HCT116 (cell line): ENCODE data around the gene TTLL4. TPM values are rescaled to one million over a fixed set of nuclear protein-coding genes. Genes with fewer than 3 reads are reported as not detected.

Experiments used
- ATAC-seq: fragments of 200-7000 bp; cut with Tn5 transposase; 2 replicates; pipeline ENCODE4 v1.9.1; 2020; ENCODE audit warnings: mild to moderate bottlenecking, moderate library complexity
- BruUV-seq: library from RNA; stranded (reverse); fragments of 400-500 nt; replicated peaks from 2 replicates; lab custom pipeline; 2021; lab: Mats Ljungman, UMichigan
- CTCF ChIA-PET: fragments of 300-600 bp; sonication (Branson Sonifier 250); formaldehyde crosslinking; loops from one replicate; lab custom pipeline; 2021; ENCODE audit warnings: antibody characterized with exemption; lab: Charles Lee
- POLR2A ChIA-PET: fragments of 300-600, 350-600 bp; sonication (Branson Sonifier 250); formaldehyde crosslinking; loops from one replicate; lab custom pipeline; 2021; ENCODE audit warnings: antibody characterized with exemption; lab: Charles Lee
- RAD21 ChIA-PET, 2 experiments: fragments of 300-600 bp; sonication (Branson Sonifier 250); formaldehyde crosslinking; loops; one replicate each; lab custom pipeline; 2023; ENCODE audit warnings: low total read pairs in 2 of 2; ENCODE audit not compliant: uncharacterized antibody in 2 of 2, unreplicated experiment in 2 of 2, low non-redundant PET in 1 of 2; lab: Charles Lee
- DNase-seq: peaks from one replicate; pipeline ENCODE4 v3.0.0-alpha.2; 2010; ENCODE audit warnings: low read depth, low spot score
- H2AFZ ChIP-seq: fragments of 200-600 bp; shearing (Covaris generic), sonication (generic); 2 replicates; pipeline ENCODE4 v1.6.1; 2017; ENCODE audit warnings: low read depth, mixed run types, mixed read lengths, antibody characterized with exemption, low read length; ENCODE audit not compliant: poor library complexity, severe bottlenecking
- H3K27ac ChIP-seq: 2 replicates; pipeline ENCODE4 v1.5.1; 2012; ENCODE audit warnings: low read depth, low read length
- H3K27me3 ChIP-seq: fragments of 200-600 bp; sonication (generic); 2 replicates; pipeline ENCODE4 v1.6.1; 2016; ENCODE audit warnings: mixed run types, low read length, mixed read lengths; ENCODE audit not compliant: insufficient read depth
- H3K36me3 ChIP-seq, 2 experiments: fragments of 200-500 bp in 1 of 2; fragments of 200-600 bp in 1 of 2; sonication (Bioruptor generic) in 1 of 2; sonication (generic) in 1 of 2; 2 replicates each; pipeline versions ENCODE4 v1.5.1 to v1.6.1; 2014 to 2016; ENCODE audit warnings: low read length in 2 of 2, inconsistent platforms in 1 of 2, mixed read lengths in 1 of 2, mixed run types in 1 of 2; ENCODE audit not compliant: insufficient read depth in 2 of 2, control insufficient read depth in 1 of 2
- H3K4me1 ChIP-seq, 2 experiments: fragments of 200-600 bp in 1 of 2; sonication (generic) in 1 of 2; 2 replicates each; pipeline versions ENCODE4 v1.5.1 to v1.6.1; 2012 to 2017; ENCODE audit warnings: low read length in 2 of 2, inconsistent platforms in 1 of 2, mild to moderate bottlenecking in 1 of 2, mixed read lengths in 1 of 2, mixed run types in 1 of 2, moderate library complexity in 1 of 2; ENCODE audit not compliant: insufficient read depth in 2 of 2, control insufficient read depth in 1 of 2
- H3K4me2 ChIP-seq: fragments of 200-600 bp; sonication (generic); 2 replicates; pipeline ENCODE4 v1.6.1; 2017; ENCODE audit warnings: mixed run types, low read length, mixed read lengths
- H3K4me3 ChIP-seq, 2 experiments: fragments of 200-600 bp in 1 of 2; sonication (generic) in 1 of 2; replicated peaks in 1 of 2; 2 replicates each; pipeline ENCODE4 v1.5.1; 2011 to 2016; ENCODE audit warnings: low read length in 2 of 2, control low read depth in 1 of 2, low read depth in 1 of 2, mild to moderate bottlenecking in 1 of 2, mixed read lengths in 1 of 2, mixed run types in 1 of 2
- H3K79me2 ChIP-seq: fragments of 200-600 bp; sonication (generic); 2 replicates; pipeline ENCODE4 v1.6.1; 2017; ENCODE audit warnings: mild to moderate bottlenecking, mixed run types, low read length, moderate library complexity, mixed read lengths; ENCODE audit not compliant: insufficient read depth
- H3K9ac ChIP-seq: fragments of 200-600 bp; sonication (generic); 2 replicates; pipeline ENCODE4 v1.6.1; 2016; ENCODE audit warnings: low read length, mixed read lengths
- H3K9me2 ChIP-seq: fragments of 200-600 bp; sonication (generic), shearing (Covaris generic); 2 replicates; pipeline ENCODE4 v1.6.1; 2017; ENCODE audit warnings: mixed run types, mild to moderate bottlenecking, moderate library complexity; ENCODE audit not compliant: insufficient read depth
- H3K9me3 ChIP-seq, 2 experiments: fragments of 200-500 bp in 1 of 2; fragments of 200-600 bp in 1 of 2; sonication (Bioruptor generic) in 1 of 2; sonication (generic) in 1 of 2; 2 replicates each; pipeline ENCODE4 v1.6.1; 2014 to 2017; ENCODE audit warnings: low read length in 2 of 2, mixed read lengths in 2 of 2, inconsistent platforms in 1 of 2, low read depth in 1 of 2, mild to moderate bottlenecking in 1 of 2, mixed run types in 1 of 2, moderate library complexity in 1 of 2; ENCODE audit not compliant: control insufficient read depth in 1 of 2, insufficient read depth in 1 of 2
- H4K20me1 ChIP-seq: fragments of 200-600 bp; sonication (generic), shearing (Covaris generic); 2 replicates; pipeline ENCODE4 v1.6.1; 2017; ENCODE audit warnings: mixed run types, mild to moderate bottlenecking, moderate library complexity; ENCODE audit not compliant: insufficient read depth
- ATF3 ChIP-seq: IDR thresholded peaks from 2 replicates; pipeline ENCODE4 v1.6.1; 2012
- CEBPB ChIP-seq: IDR thresholded peaks from 2 replicates; pipeline ENCODE4 v1.6.1; 2012; ENCODE audit warnings: low read depth
- CTCF ChIP-seq, 3 experiments: fragments of 200-600 bp in 1 of 3; sonication (generic) in 1 of 3; IDR thresholded peaks in 2 of 3; conservative IDR thresholded peaks in 1 of 3; 2 replicates each; pipeline ENCODE4 v1.5.1; 2012 to 2017; ENCODE audit warnings: low read depth in 2 of 3, low read length in 2 of 3, antibody characterized with exemption in 1 of 3, borderline replicate concordance in 1 of 3, control low read depth in 1 of 3, mild to moderate bottlenecking in 1 of 3, mixed read lengths in 1 of 3, mixed run types in 1 of 3, moderate library complexity in 1 of 3; ENCODE audit not compliant: insufficient read depth in 1 of 3
- EGR1 ChIP-seq: IDR thresholded peaks from 2 replicates; pipeline ENCODE4 v1.6.1; 2012; ENCODE audit warnings: low read depth
- EZH2 ChIP-seq: fragments of 200-600 bp; sonication (generic); IDR thresholded peaks from 2 replicates; pipeline ENCODE4 v1.6.1; 2017; ENCODE audit warnings: antibody characterized with exemption, mixed run types
- JUND ChIP-seq: IDR thresholded peaks from 2 replicates; pipeline ENCODE4 v1.6.1; 2012
- MAX ChIP-seq: IDR thresholded peaks from 2 replicates; pipeline ENCODE4 v1.6.1; 2012
- POLR2A ChIP-seq: IDR thresholded peaks from 2 replicates; pipeline ENCODE4 v1.7.0; 2011; ENCODE audit warnings: borderline replicate concordance; ENCODE audit not compliant: insufficient read depth, insufficient read length; ENCODE audit errors: extremely low read depth
- POLR2AphosphoS5 ChIP-seq: IDR thresholded peaks from 2 replicates; pipeline ENCODE4 v1.6.1; 2011; ENCODE audit warnings: mild to moderate bottlenecking, low read depth, low read length, moderate library complexity
- SIN3A ChIP-seq: IDR thresholded peaks from 2 replicates; pipeline ENCODE4 v1.6.1; 2012; ENCODE audit warnings: low read depth
- SP1 ChIP-seq: IDR thresholded peaks from 2 replicates; pipeline ENCODE4 v1.6.1; 2012; ENCODE audit warnings: low read depth
- TCF7L2 ChIP-seq: IDR thresholded peaks from 2 replicates; pipeline ENCODE4 v1.7.0; 2011; ENCODE audit warnings: borderline replicate concordance, inconsistent platforms; ENCODE audit not compliant: insufficient read depth, insufficient read length; ENCODE audit errors: extremely low read depth
- YY1 ChIP-seq: IDR thresholded peaks from 2 replicates; pipeline ENCODE4 v1.6.1; 2011; ENCODE audit warnings: low read length, low read depth, moderate library complexity, mild to moderate bottlenecking; ENCODE audit not compliant: insufficient replicate concordance; ENCODE audit errors: extremely low read depth
- ZBTB33 ChIP-seq: IDR thresholded peaks from 2 replicates; pipeline ENCODE4 v1.6.1; 2011; ENCODE audit warnings: mild to moderate bottlenecking, low read length, moderate library complexity; ENCODE audit not compliant: insufficient replicate concordance; ENCODE audit errors: extremely low read depth
- ZNF274 ChIP-seq: fragments of 200-500 bp; sonication (Bioruptor generic); IDR thresholded peaks from 2 replicates; pipeline ENCODE4 v1.6.1; 2014; ENCODE audit warnings: mild to moderate bottlenecking, low read depth, low read length, inconsistent platforms
- intact Hi-C: fragments of 100-400 bp; cut with micrococcal nuclease; formaldehyde crosslinking; loops from 2 replicates; pipeline ENCODE4 v1.10.0; 2022
- total RNA-seq: library from RNA; stranded (reverse); gene quantifications from one replicate; pipeline ENCODE4 v1.2.1, GENCODE V29; 2021; ENCODE audit not compliant: unreplicated experiment

The TTLL4 gene
- total RNA-seq, 1 experiment from 2014 or later: 53.0 TPM

- Histone ChIP-seq H3K4me1 (peaks cover 0 to 11% of the 10 kb centered on the region in 2 experiments; a peak in 2 of 4 replicates), H3K4me2 (peak overlapping the region; percentile 79), H3K4me3 (peak overlapping the region; percentile 73 to 79), H4K20me1 (peaks cover 3% of the 10 kb centered on the region; the same call in 1 of the 2 replicates), H3K9me2 (no peaks in the 10 kb centered on the region), H3K9me3 (no peaks in the 10 kb centered on the region), H3K27ac (peak overlapping the region; percentile 84), H3K9ac (peak overlapping the region; percentile 84), H2AFZ (no peak overlapping the region), H3K27me3 (no peaks in the 10 kb centered on the region), H3K79me2 (peaks cover 55% of the 10 kb centered on the region), H3K36me3 (peaks cover 0 to 4% of the 10 kb centered on the region in 2 experiments; a peak in 1 of 4 replicates)
- POLR2A ChIA-PET: no interaction called here
- DNase-seq (no peak), ATAC-seq (no peak)
- TF ChIP-seq MAX (no peak), EZH2 (no peak), POLR2A (no peak), ZNF274 (no peak), TCF7L2 (no peak), EGR1 (no peak), SP1 (no peak), SIN3A (no peak), POLR2AphosphoS5 (no peak), YY1 (no peak), CTCF (IDR thresholded peaks at IDR 0.05 in 2 of 3, conservative IDR thresholded peaks at IDR 0.05 in 1 of 3; ENCODE audit: borderline replicate concordance in 1 of 3, insufficient read depth in 1 of 3, low read depth in 2 of 3, low read length in 2 of 3) (no peak), ZBTB33 (no peak), CEBPB (no peak), ATF3 (no peak), JUND (no peak)
- intact Hi-C loops: no loop called here
- RAD21 ChIA-PET: interaction anchor here in 1 of 2 experiments (1.2 kb wide), 1 partner anchor 20 kb away, joined by 3 read pairs; no protein-coding TSS in a partner anchor
- CTCF ChIA-PET: interaction anchor here (1.0 to 2.6 kb wide), 5 partner anchors 9 to 136 kb away, joined by 4 to 12 read pairs (median 11); no protein-coding TSS in a partner anchor
- BruUV-seq: TSS peak; percentile 51
Observed at GRCh38 chr2:218711550-218711929, 905 bp downstream of the TTLL4 start.
